Mesenchymal stem cell (in vitro differentiated cells and primary cell): ENCODE measurements around the gene SRRM2.
A peak's percentile ranks its signal among the peaks of the same experiment; 100 is the strongest.

Experiments used
- DNase-seq: peaks from one replicate; pipeline ENCODE4 v3.0.0-alpha.2; 2013
- H2AFZ ChIP-seq: one replicate; pipeline ENCODE4 v1.6.1; 2013; ENCODE audit warnings: low read depth, mild to moderate bottlenecking, control low read depth, inconsistent platforms, low read length, moderate library complexity
- H2AK5ac ChIP-seq: 2 replicates; pipeline ENCODE4 v1.6.1; 2013; ENCODE audit warnings: low read length, moderate library complexity, mild to moderate bottlenecking, inconsistent platforms; ENCODE audit not compliant: severe bottlenecking
- H2BK120ac ChIP-seq: one replicate; pipeline ENCODE4 v1.6.1; 2013; ENCODE audit warnings: low read depth, mild to moderate bottlenecking, inconsistent platforms, low read length, moderate library complexity
- H2BK12ac ChIP-seq, 2 experiments: one replicate each; pipeline ENCODE4 v1.6.1; 2013; ENCODE audit warnings: inconsistent platforms in 2 of 2, low read length in 2 of 2, mild to moderate bottlenecking in 2 of 2, moderate library complexity in 2 of 2, control low read depth in 1 of 2
- H2BK15ac ChIP-seq: one replicate; pipeline ENCODE4 v1.6.1; 2013; ENCODE audit warnings: mild to moderate bottlenecking, low read depth, inconsistent platforms; ENCODE audit not compliant: poor library complexity, severe bottlenecking
- H2BK5ac ChIP-seq: 2 replicates; pipeline ENCODE4 v1.6.1; 2013; ENCODE audit warnings: low read depth, mild to moderate bottlenecking, low read length, control low read depth, inconsistent platforms; ENCODE audit not compliant: poor library complexity, severe bottlenecking
- H3K14ac ChIP-seq, 2 experiments: one replicate each; pipeline ENCODE4 v1.6.1; 2013; ENCODE audit warnings: inconsistent platforms in 2 of 2, low read length in 2 of 2, control low read depth in 1 of 2, mild to moderate bottlenecking in 1 of 2, moderate library complexity in 1 of 2
- H3K18ac ChIP-seq, 2 experiments: one replicate each; pipeline ENCODE4 v1.6.1; 2013; ENCODE audit warnings: inconsistent platforms in 2 of 2, low read length in 2 of 2, control low read depth in 1 of 2, low read depth in 1 of 2, mild to moderate bottlenecking in 1 of 2
- H3K23ac ChIP-seq, 2 experiments: one replicate each; pipeline ENCODE4 v1.6.1; 2013; ENCODE audit warnings: inconsistent platforms in 2 of 2, low read length in 2 of 2, mild to moderate bottlenecking in 2 of 2, moderate library complexity in 2 of 2, control low read depth in 1 of 2
- H3K27ac ChIP-seq: 2 replicates; pipeline ENCODE4 v1.5.1; 2013; ENCODE audit warnings: mild to moderate bottlenecking, moderate library complexity, low read length, control low read depth, inconsistent platforms; ENCODE audit not compliant: poor library complexity, severe bottlenecking
- H3K27me3 ChIP-seq, 2 experiments: 2 replicates each; pipeline versions ENCODE4 v1.6.1 to v1.7.0; 2013; ENCODE audit warnings: low read length in 2 of 2, mild to moderate bottlenecking in 2 of 2, moderate library complexity in 2 of 2, control low read depth in 1 of 2, inconsistent platforms in 1 of 2; ENCODE audit not compliant: control insufficient read depth in 1 of 2, insufficient read depth in 1 of 2
- H3K36me3 ChIP-seq, 2 experiments: 2 replicates each; pipeline versions ENCODE4 v1.6.1 to v1.7.0; 2013; ENCODE audit warnings: low read length in 2 of 2, control low read depth in 1 of 2, inconsistent platforms in 1 of 2, low read depth in 1 of 2, mild to moderate bottlenecking in 1 of 2; ENCODE audit not compliant: insufficient read depth in 2 of 2, control insufficient read depth in 1 of 2
- H3K4ac ChIP-seq, 2 experiments: one replicate each; pipeline ENCODE4 v1.6.1; 2013; ENCODE audit warnings: inconsistent platforms in 2 of 2, low read length in 2 of 2, mild to moderate bottlenecking in 2 of 2, moderate library complexity in 2 of 2, control low read depth in 1 of 2, low read depth in 1 of 2
- H3K4me1 ChIP-seq: 2 replicates; pipeline ENCODE4 v1.6.1; 2013; ENCODE audit warnings: low read depth, low read length, control low read depth; ENCODE audit not compliant: control insufficient read depth, insufficient read depth
- H3K4me2 ChIP-seq: 2 replicates; pipeline ENCODE4 v1.6.1; 2013; ENCODE audit warnings: low read length, mild to moderate bottlenecking, inconsistent platforms; ENCODE audit not compliant: poor library complexity, severe bottlenecking
- H3K4me3 ChIP-seq, 2 experiments: 2 replicates each; pipeline versions ENCODE4 v1.5.1 to v1.7.0; 2013; ENCODE audit warnings: low read length in 2 of 2, mild to moderate bottlenecking in 2 of 2, control low read depth in 1 of 2, low read depth in 1 of 2; ENCODE audit not compliant: insufficient read depth in 1 of 2
- H3K79me1 ChIP-seq: replicated peaks from 2 replicates; pipeline ENCODE4 v1.6.1; 2013; ENCODE audit warnings: mild to moderate bottlenecking, control low read depth, low read length, inconsistent platforms; ENCODE audit not compliant: poor library complexity, severe bottlenecking
- H3K9ac ChIP-seq: 2 replicates; pipeline ENCODE4 v1.7.0; 2013; ENCODE audit warnings: mild to moderate bottlenecking, low read length, moderate library complexity
- H3K9me3 ChIP-seq: 2 replicates; pipeline ENCODE4 v1.7.0; 2013; ENCODE audit warnings: mild to moderate bottlenecking, low read length; ENCODE audit not compliant: control insufficient read depth
- H4K8ac ChIP-seq: one replicate; pipeline ENCODE4 v1.6.1; 2013; ENCODE audit warnings: inconsistent platforms, mild to moderate bottlenecking, low read length, moderate library complexity
- H4K91ac ChIP-seq: one replicate; pipeline ENCODE4 v1.6.1; 2013; ENCODE audit warnings: mild to moderate bottlenecking, low read length, inconsistent platforms
- WGBS: methylation state at CpG from one replicate; pipeline ENCODE4 v1.1.7; 2013; ENCODE audit warnings: mixed read lengths; 5-methylcytosine and 5-hydroxymethylcytosine counted together

The SRRM2 gene

GRCh38 chr16:2710021-2710710 is 42.3 kb upstream of the SRRM2 start:
- Histone ChIP-seq H2BK120ac (no peak overlapping the region), H2BK12ac (no peak overlapping the region), H2BK5ac (no peak overlapping the region), H2BK15ac (no peak overlapping the region), H2AK5ac (no peak overlapping the region), H3K4me3 (no peak overlapping the region), H3K4me1 (no peaks in the 10 kb centered on the region), H3K79me1 (peaks cover 22% of the 10 kb centered on the region), H3K36me3 (peaks cover 33 to 56% of the 10 kb centered on the region in 2 experiments), H3K27me3 (no peaks in the 10 kb centered on the region), H3K14ac (no peak overlapping the region), H3K23ac (no peak overlapping the region), H3K18ac (no peak overlapping the region), H3K4ac (no peak overlapping the region), H4K91ac (peak overlapping the region; percentile 69), H3K27ac (no peak overlapping the region), H3K4me2 (no peak overlapping the region), H2AFZ (no peak overlapping the region), H4K8ac (no peak overlapping the region), H3K9ac (no peak overlapping the region), H3K9me3 (no peaks in the 10 kb centered on the region)
- 95% methylated on average over 20 of the region's 20 CpGs for WGBS
- no peak for DNase-seq

DNA sequence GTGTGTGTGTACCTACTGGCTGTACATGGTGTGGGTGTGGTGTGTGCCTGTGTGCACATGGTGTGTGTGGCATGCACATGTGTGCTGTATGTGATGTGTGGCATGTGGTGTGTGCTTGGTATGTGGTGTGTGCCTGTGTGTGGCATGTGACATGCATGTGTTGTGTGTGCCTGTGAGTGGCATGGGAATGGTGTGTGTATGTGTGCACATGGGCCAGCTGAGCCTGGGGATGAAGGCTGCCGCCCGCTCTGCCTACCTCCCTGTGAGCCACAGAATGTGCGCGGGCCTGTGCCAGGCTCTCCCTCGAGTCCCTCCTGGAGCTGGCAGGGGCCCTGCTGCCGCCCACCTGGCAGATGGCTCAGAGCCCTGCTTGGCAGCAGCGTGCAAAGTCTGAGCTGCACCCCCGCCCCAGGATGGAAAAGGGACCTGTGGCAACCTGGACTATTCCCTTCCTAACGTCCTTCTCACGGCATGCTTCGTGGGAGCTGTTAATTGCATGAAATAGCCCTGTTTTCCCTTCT is 41.7 kb upstream of the SRRM2 start:
- Histone ChIP-seq H2BK120ac (no peak overlapping the region), H3K4ac (no peak overlapping the region), H3K27ac (no peak overlapping the region), H3K18ac (no peak overlapping the region), H3K4me1 (peaks cover 4% of the 10 kb centered on the region), H2BK15ac (no peak overlapping the region), H3K14ac (no peak overlapping the region), H4K8ac (no peak overlapping the region), H3K27me3 (no peaks in the 10 kb centered on the region), H4K91ac (peak overlapping the region; percentile 69), H2BK5ac (no peak overlapping the region), H3K4me3 (no peak overlapping the region), H2BK12ac (no peak overlapping the region), H3K36me3 (peaks cover 27 to 50% of the 10 kb centered on the region in 2 experiments), H2AFZ (no peak overlapping the region), H3K23ac (no peak overlapping the region), H3K79me1 (peaks cover 16% of the 10 kb centered on the region), H3K9ac (no peak overlapping the region), H3K4me2 (no peak overlapping the region), H2AK5ac (no peak overlapping the region), H3K9me3 (no peaks in the 10 kb centered on the region)
- 89% methylated on average over 11 of the region's 11 CpGs for WGBS
- no peak for DNase-seq

- Histone ChIP-seq H3K36me3 (peaks cover 22 to 42% of the 10 kb centered on the region in 2 experiments), H3K79me1 (peaks cover 13% of the 10 kb centered on the region), H2BK15ac (no peak overlapping the region), H2BK12ac (no peak overlapping the region), H3K9me3 (no peaks in the 10 kb centered on the region), H3K14ac (no peak overlapping the region), H3K4ac (no peak overlapping the region), H2AFZ (no peak overlapping the region), H2BK5ac (no peak overlapping the region), H3K4me1 (peaks cover 6% of the 10 kb centered on the region), H2BK120ac (no peak overlapping the region), H2AK5ac (no peak overlapping the region), H3K27ac (no peak overlapping the region), H3K27me3 (peaks cover 0 to 3% of the 10 kb centered on the region in 2 experiments), H3K9ac (no peak overlapping the region), H3K4me2 (no peak overlapping the region), H3K4me3 (no peak overlapping the region), H3K18ac (no peak overlapping the region), H3K23ac (no peak overlapping the region), H4K8ac (no peak overlapping the region), H4K91ac (no peak overlapping the region)
- DNase-seq: no peak
- 79% methylated on average over 22 of the region's 22 CpGs for WGBS
These were observed 40.9 kb upstream of the SRRM2 start for GRCh38 chr16:2711370-2712062.

DNA sequence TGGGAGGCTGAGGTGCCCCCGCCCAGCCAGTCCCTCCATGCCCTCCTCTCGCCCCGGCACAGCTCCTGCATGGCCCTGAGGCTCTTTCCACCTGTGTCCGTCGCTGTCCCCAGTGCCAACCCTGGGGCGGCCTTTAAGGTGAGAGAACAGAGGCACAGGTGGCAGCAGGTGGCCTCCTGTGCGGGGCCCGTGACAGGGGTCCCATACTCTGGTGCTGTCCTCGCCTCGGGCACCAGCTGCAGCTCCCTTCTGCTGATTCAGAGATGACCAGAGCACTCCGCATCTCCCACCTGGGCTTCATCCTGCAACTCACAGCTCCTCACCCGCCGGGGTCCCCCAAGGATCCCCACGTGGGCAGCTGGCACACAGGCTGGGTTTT is 40.4 kb upstream of the SRRM2 start:
- H2BK5ac ChIP-seq: no peak overlapping the region
- H3K9me3 ChIP-seq: no peaks in the 10 kb centered on the region
- no peak overlapping the region for H4K91ac ChIP-seq
- H3K27me3 ChIP-seq: peaks cover 0 to 3% of the 10 kb centered on the region in 2 experiments
- no peak overlapping the region for H3K4ac ChIP-seq
- H3K79me1 ChIP-seq: peaks cover 10% of the 10 kb centered on the region
- no peak overlapping the region for H3K9ac ChIP-seq
- no peak overlapping the region for H4K8ac ChIP-seq
- H2AK5ac ChIP-seq: no peak overlapping the region
- no peak overlapping the region for H2BK12ac ChIP-seq
- H2BK15ac ChIP-seq: no peak overlapping the region
- H3K4me1 ChIP-seq: peaks cover 6% of the 10 kb centered on the region
- no peak overlapping the region for H3K27ac ChIP-seq
- no peak overlapping the region for H2BK120ac ChIP-seq
- H3K4me3 ChIP-seq: no peak overlapping the region
- H3K4me2 ChIP-seq: no peak overlapping the region
- peaks cover 22 to 37% of the 10 kb centered on the region in 2 experiments for H3K36me3 ChIP-seq
- no peak for DNase-seq
- no peak overlapping the region for H3K18ac ChIP-seq
- no peak overlapping the region for H3K14ac ChIP-seq
- H2AFZ ChIP-seq: no peak overlapping the region
- WGBS: 92% methylated on average over 13 of the region's 14 CpGs
- H3K23ac ChIP-seq: no peak overlapping the region
